GM23338 (cell line): ENCODE results near the gene CCDC167.

Experiments used
- CREB1 ChIP-seq: fragments of 250-450 bp; sonication (Bioruptor Pico); IDR thresholded peaks from 2 replicates; pipeline ENCODE4 v1.5.0; 2020; ENCODE audit warnings: low read depth, mild to moderate bottlenecking, moderate library complexity
- EZH2 ChIP-seq: fragments of 200-600 bp; sonication (generic); IDR thresholded peaks from one replicate; pipeline ENCODE4 v1.8.0; 2017; ENCODE audit warnings: antibody characterized with exemption, mild to moderate bottlenecking, low read depth; ENCODE audit not compliant: unreplicated experiment
- EZH2phosphoT487 ChIP-seq: fragments of 200-600 bp; sonication (generic); IDR thresholded peaks from one replicate; pipeline ENCODE4 v1.8.1; 2018; ENCODE audit warnings: antibody characterized with exemption; ENCODE audit not compliant: unreplicated experiment
- JUNB ChIP-seq: IDR thresholded peaks from one replicate; pipeline ENCODE4 v1.6.1; 2016; ENCODE audit warnings: antibody characterized with exemption; ENCODE audit not compliant: unreplicated experiment
- NANOG ChIP-seq: IDR thresholded peaks from 2 replicates; pipeline ENCODE4 v1.6.1; 2016; ENCODE audit warnings: antibody characterized with exemption, borderline replicate concordance
- POLR2AphosphoS5 ChIP-seq: IDR thresholded peaks from 2 replicates; pipeline ENCODE4 v1.6.1; 2016; ENCODE audit warnings: antibody characterized with exemption, low read depth
- ZNF114 ChIP-seq: fragments of 250-450 bp; sonication (Bioruptor Pico); IDR thresholded peaks from 2 replicates; pipeline ENCODE4 v1.5.0; 2020; ENCODE audit warnings: mild to moderate bottlenecking, moderate library complexity
- ZNF331 ChIP-seq: fragments of 250-450 bp; sonication (Bioruptor Pico); IDR thresholded peaks from 2 replicates; pipeline ENCODE4 v1.5.0; 2020; ENCODE audit warnings: low read depth, mild to moderate bottlenecking, moderate library complexity
- ZNF462 ChIP-seq: fragments of 250-450 bp; sonication (Bioruptor Pico); IDR thresholded peaks from 2 replicates; pipeline ENCODE4 v1.5.0; 2020; ENCODE audit warnings: mild to moderate bottlenecking, moderate library complexity
- TF ChIP-seq, protein P1 (sequence below), 2 experiments: fragments of 200-600 bp in 1 of 2; sonication (generic) in 1 of 2; conservative IDR thresholded peaks; 2 replicates each; pipeline versions ENCODE4 v1.5.1 to v1.6.1; 2016 to 2017; ENCODE audit warnings: antibody characterized with exemption in 2 of 2, low read depth in 2 of 2, mild to moderate bottlenecking in 2 of 2, moderate library complexity in 1 of 2
- TF ChIP-seq, protein P2 (sequence below): IDR thresholded peaks from one replicate; pipeline ENCODE4 v1.6.1; 2018; ENCODE audit warnings: antibody characterized with exemption; ENCODE audit not compliant: unreplicated experiment
- TF ChIP-seq, protein P3 (sequence below): IDR thresholded peaks from 2 replicates; pipeline ENCODE4 v1.6.1; 2016; ENCODE audit warnings: antibody characterized with exemption

DNA sequence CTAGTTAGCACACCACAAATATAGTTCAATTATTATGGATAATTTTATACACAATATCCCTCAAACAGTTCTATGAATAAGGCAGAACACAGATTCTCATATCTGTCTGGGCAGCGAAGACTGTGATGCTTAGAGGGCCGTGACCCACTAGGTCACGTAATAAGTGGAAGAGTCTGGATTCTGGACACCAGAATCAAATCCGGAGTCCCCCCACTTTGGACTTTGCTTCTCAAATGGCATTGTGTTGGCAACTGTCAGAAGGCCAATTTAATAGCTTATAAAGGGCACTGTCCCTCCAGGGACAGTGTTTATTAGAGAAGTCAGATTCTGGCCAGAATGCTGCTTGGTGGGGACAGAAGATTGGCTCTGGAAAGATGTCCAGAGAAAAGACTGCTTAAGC is 6.8 kb upstream of the CCDC167 start:
- TF ChIP-seq, protein P1, sequence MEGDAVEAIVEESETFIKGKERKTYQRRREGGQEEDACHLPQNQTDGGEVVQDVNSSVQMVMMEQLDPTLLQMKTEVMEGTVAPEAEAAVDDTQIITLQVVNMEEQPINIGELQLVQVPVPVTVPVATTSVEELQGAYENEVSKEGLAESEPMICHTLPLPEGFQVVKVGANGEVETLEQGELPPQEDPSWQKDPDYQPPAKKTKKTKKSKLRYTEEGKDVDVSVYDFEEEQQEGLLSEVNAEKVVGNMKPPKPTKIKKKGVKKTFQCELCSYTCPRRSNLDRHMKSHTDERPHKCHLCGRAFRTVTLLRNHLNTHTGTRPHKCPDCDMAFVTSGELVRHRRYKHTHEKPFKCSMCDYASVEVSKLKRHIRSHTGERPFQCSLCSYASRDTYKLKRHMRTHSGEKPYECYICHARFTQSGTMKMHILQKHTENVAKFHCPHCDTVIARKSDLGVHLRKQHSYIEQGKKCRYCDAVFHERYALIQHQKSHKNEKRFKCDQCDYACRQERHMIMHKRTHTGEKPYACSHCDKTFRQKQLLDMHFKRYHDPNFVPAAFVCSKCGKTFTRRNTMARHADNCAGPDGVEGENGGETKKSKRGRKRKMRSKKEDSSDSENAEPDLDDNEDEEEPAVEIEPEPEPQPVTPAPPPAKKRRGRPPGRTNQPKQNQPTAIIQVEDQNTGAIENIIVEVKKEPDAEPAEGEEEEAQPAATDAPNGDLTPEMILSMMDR (conservative IDR thresholded peaks at IDR 0.05; ENCODE audit: low read depth in 2 of 2): no peak
- TF ChIP-seq, protein P2, sequence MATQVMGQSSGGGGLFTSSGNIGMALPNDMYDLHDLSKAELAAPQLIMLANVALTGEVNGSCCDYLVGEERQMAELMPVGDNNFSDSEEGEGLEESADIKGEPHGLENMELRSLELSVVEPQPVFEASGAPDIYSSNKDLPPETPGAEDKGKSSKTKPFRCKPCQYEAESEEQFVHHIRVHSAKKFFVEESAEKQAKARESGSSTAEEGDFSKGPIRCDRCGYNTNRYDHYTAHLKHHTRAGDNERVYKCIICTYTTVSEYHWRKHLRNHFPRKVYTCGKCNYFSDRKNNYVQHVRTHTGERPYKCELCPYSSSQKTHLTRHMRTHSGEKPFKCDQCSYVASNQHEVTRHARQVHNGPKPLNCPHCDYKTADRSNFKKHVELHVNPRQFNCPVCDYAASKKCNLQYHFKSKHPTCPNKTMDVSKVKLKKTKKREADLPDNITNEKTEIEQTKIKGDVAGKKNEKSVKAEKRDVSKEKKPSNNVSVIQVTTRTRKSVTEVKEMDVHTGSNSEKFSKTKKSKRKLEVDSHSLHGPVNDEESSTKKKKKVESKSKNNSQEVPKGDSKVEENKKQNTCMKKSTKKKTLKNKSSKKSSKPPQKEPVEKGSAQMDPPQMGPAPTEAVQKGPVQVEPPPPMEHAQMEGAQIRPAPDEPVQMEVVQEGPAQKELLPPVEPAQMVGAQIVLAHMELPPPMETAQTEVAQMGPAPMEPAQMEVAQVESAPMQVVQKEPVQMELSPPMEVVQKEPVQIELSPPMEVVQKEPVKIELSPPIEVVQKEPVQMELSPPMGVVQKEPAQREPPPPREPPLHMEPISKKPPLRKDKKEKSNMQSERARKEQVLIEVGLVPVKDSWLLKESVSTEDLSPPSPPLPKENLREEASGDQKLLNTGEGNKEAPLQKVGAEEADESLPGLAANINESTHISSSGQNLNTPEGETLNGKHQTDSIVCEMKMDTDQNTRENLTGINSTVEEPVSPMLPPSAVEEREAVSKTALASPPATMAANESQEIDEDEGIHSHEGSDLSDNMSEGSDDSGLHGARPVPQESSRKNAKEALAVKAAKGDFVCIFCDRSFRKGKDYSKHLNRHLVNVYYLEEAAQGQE: no peak
- TF ChIP-seq EZH2phosphoT487: no peak
- TF ChIP-seq EZH2: no peak
- TF ChIP-seq ZNF114: no peak
- no peak for TF ChIP-seq POLR2AphosphoS5
- no peak for TF ChIP-seq CREB1 (CRISPR knock-in tag)
- TF ChIP-seq NANOG: no peak
- no peak for TF ChIP-seq ZNF462 (CRISPR knock-in tag)
- TF ChIP-seq, protein P3, sequence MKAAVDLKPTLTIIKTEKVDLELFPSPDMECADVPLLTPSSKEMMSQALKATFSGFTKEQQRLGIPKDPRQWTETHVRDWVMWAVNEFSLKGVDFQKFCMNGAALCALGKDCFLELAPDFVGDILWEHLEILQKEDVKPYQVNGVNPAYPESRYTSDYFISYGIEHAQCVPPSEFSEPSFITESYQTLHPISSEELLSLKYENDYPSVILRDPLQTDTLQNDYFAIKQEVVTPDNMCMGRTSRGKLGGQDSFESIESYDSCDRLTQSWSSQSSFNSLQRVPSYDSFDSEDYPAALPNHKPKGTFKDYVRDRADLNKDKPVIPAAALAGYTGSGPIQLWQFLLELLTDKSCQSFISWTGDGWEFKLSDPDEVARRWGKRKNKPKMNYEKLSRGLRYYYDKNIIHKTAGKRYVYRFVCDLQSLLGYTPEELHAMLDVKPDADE: no peak
- no peak for TF ChIP-seq ZNF331 (CRISPR knock-in tag)
- no peak for TF ChIP-seq JUNB
